ENCODE measurements around the gene PRORP. TPM values are rescaled to one million over a fixed set of nuclear protein-coding genes. Genes with fewer than 3 reads are reported as not detected.

Gene PRORP
- polyA plus RNA-seq, 1 of the 3 experiments (the other 2 are of a cell fraction) = 17.9 TPM

Other genes starting within 250 kb of the PRORP start
- 17.4 and 19.3 TPM in 2 replicates for gene BAZ1A, start 247.2 kb upstream of the PRORP start, polyA plus RNA-seq (2012; rRNA removed)
- 31.6 and 39.5 TPM in 2 replicates for gene SRP54, start 139.6 kb upstream of the PRORP start, polyA plus RNA-seq (2012; rRNA removed)
- 35.5 and 36.7 TPM in 2 replicates for gene FAM177A1, start 76.3 kb upstream of the PRORP start, polyA plus RNA-seq (2012; rRNA removed)
- 6.2 and 8.3 TPM in 2 replicates for gene PPP2R3C, start 562 bp upstream of the PRORP start, polyA plus RNA-seq (2012; rRNA removed)
- 174 and 227 TPM in 2 replicates for gene PSMA6, start 169.8 kb downstream of the PRORP start, polyA plus RNA-seq (2012; rRNA removed)